MM.1S (cell line): ENCODE data around the gene MOGAT3.

Experiments
- EZH2 ChIP-seq: fragments of 300-600 bp; sonication (generic); optimal IDR thresholded peaks from 2 replicates; pipeline ENCODE3; 2017; ENCODE audit warnings: low read depth, mild to moderate bottlenecking, antibody characterized with exemption, low read length, mixed read lengths
- EZH2phosphoT487 ChIP-seq: fragments of 300-600 bp; sonication (generic); IDR thresholded peaks from 2 replicates; pipeline ENCODE4 v1.6.1; 2018; ENCODE audit warnings: antibody characterized with exemption, low read length
- TF ChIP-seq, protein P1 (sequence below): fragments of 300-600 bp; sonication (generic); IDR thresholded peaks from 2 replicates; pipeline ENCODE4 v1.5.1; 2016; ENCODE audit warnings: antibody characterized with exemption, low read length, mixed read lengths

DNA sequence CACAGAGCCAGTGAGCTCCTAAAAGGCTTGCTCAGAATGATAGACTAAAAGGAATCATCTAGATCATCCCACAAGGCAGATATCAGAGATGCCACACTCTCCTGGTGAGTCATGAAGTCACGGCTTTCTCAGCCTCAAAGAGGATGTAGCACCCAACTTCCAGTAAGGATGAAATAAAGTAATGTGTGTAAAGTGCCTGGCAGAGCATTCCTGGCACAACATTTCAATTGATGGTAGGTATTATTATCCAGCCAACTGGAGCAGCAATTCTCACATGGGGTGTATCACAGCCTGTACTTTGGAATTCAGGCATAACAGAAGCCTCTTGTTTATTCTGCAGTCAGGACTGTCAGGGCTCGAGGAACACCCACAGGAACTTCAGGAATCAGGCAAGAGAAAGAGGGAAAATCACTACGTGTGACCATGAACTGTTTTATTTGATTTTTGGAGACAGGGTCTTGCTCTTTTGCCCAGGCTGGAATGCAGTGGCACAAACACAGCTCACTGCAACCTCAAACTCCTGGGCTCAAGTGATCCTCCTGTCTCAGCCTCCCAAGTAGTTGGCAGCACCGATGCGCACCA lies 15.5 kb downstream of the MOGAT3 start:
- no peak for TF ChIP-seq EZH2
- TF ChIP-seq, protein P1, sequence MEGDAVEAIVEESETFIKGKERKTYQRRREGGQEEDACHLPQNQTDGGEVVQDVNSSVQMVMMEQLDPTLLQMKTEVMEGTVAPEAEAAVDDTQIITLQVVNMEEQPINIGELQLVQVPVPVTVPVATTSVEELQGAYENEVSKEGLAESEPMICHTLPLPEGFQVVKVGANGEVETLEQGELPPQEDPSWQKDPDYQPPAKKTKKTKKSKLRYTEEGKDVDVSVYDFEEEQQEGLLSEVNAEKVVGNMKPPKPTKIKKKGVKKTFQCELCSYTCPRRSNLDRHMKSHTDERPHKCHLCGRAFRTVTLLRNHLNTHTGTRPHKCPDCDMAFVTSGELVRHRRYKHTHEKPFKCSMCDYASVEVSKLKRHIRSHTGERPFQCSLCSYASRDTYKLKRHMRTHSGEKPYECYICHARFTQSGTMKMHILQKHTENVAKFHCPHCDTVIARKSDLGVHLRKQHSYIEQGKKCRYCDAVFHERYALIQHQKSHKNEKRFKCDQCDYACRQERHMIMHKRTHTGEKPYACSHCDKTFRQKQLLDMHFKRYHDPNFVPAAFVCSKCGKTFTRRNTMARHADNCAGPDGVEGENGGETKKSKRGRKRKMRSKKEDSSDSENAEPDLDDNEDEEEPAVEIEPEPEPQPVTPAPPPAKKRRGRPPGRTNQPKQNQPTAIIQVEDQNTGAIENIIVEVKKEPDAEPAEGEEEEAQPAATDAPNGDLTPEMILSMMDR = no peak
- no peak for TF ChIP-seq EZH2phosphoT487
